22Rv1 (cell line): Measurements from ENCODE around the gene IGFBP3.

Source experiments
- ZFX ChIP-seq: fragments of 450-650 bp; IDR thresholded peaks from 2 replicates; pipeline ENCODE4 v1.6.1; 2017; ENCODE audit warnings: antibody characterized with exemption, borderline replicate concordance
- TF ChIP-seq, protein P1 (sequence below): fragments of 450-650 bp; IDR thresholded peaks from 2 replicates; pipeline ENCODE4 v1.5.1; 2017; ENCODE audit warnings: mild to moderate bottlenecking

- TF ChIP-seq, protein P1, sequence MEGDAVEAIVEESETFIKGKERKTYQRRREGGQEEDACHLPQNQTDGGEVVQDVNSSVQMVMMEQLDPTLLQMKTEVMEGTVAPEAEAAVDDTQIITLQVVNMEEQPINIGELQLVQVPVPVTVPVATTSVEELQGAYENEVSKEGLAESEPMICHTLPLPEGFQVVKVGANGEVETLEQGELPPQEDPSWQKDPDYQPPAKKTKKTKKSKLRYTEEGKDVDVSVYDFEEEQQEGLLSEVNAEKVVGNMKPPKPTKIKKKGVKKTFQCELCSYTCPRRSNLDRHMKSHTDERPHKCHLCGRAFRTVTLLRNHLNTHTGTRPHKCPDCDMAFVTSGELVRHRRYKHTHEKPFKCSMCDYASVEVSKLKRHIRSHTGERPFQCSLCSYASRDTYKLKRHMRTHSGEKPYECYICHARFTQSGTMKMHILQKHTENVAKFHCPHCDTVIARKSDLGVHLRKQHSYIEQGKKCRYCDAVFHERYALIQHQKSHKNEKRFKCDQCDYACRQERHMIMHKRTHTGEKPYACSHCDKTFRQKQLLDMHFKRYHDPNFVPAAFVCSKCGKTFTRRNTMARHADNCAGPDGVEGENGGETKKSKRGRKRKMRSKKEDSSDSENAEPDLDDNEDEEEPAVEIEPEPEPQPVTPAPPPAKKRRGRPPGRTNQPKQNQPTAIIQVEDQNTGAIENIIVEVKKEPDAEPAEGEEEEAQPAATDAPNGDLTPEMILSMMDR, result no peak
- TF ChIP-seq ZFX, result no peak
Measured at GRCh38 chr7:45962861-45963260, 41.8 kb upstream of the IGFBP3 start.
